ENCODE data around the gene MAPK13. TPM values are rescaled to one million over a fixed set of nuclear protein-coding genes. Genes with fewer than 3 reads are reported as not detected.
A peak's percentile ranks its signal among the peaks of the same experiment; 100 is the strongest.
"Not testable (repeated sequence)": the region's sequence is repeated elsewhere in the genome, so short reads cannot be mapped to it uniquely, and the experiment has no call there.

Gene MAPK13
- 141 and 146 TPM in 2 replicates for total RNA-seq (2021)
- Bru-seq, nascent RNA = percentile 83 among the genes with signal in this experiment
- percentile 82 among the genes with signal in this experiment for BruChase-seq, experiment 1, labeled RNA remaining after a 2-hour chase
- BruChase-seq, experiment 2, labeled RNA remaining after a 6-hour chase = percentile 94 among the genes with signal in this experiment
- long read RNA-seq, full-length matches to known transcripts = 131 of 225 reads
- long read RNA-seq, partial matches to known transcripts = 19 of 225 reads
- long read RNA-seq, other reads (novel, unspliced or antisense) = 75 of 225 reads

GRCh38 chr6:36129941-36130666, at the start of gene MAPK13:
Gene MAPK13, plus strand, starts transcription at chr6:36130513. Its CDS starts 70 bp downstream, at chr6:36130583.
- CTCF ChIA-PET = interaction anchor here (0.6 kb wide), 1 partner anchor 172 kb away, joined by 4 read pairs; no protein-coding TSS in a partner anchor
- DNase-seq = peak; percentile 55 to 79
- Histone ChIP-seq H4K20me1 (ENCODE audit: insufficient read depth) (peaks cover 15% of the 10 kb centered on the region), H3F3A (ENCODE audit: insufficient read depth, low read depth) (peaks cover 66% of the 10 kb centered on the region), H3K79me2 (ENCODE audit: low read depth) (peaks cover 66% of the 10 kb centered on the region), H3K36me3 (ENCODE audit: low read depth) (peaks cover 22% of the 10 kb centered on the region), H3K4me2 (peak within 1 kb of the TSS; percentile 90), H3K9me3 (ENCODE audit: insufficient read depth, low read depth) (no peaks in the 10 kb centered on the region), H2AFZ (peak within 1 kb of the TSS; percentile 68), H3K27ac (peak within 1 kb of the TSS; percentile 88), H3K4me3 (peak within 1 kb of the TSS; percentile 73), H3K9me2 (ENCODE audit: insufficient read depth) (no peaks in the 10 kb centered on the region), H3K4me1 (replicated peaks; ENCODE audit: insufficient read depth) (peaks cover 66% of the 10 kb centered on the region), H3K27me3 (ENCODE audit: insufficient read depth, low read depth) (no peaks in the 10 kb centered on the region)
- TSS peak; percentile 73 for BruUV-seq (replicated peaks)
- TF ChIP-seq, protein P1, sequence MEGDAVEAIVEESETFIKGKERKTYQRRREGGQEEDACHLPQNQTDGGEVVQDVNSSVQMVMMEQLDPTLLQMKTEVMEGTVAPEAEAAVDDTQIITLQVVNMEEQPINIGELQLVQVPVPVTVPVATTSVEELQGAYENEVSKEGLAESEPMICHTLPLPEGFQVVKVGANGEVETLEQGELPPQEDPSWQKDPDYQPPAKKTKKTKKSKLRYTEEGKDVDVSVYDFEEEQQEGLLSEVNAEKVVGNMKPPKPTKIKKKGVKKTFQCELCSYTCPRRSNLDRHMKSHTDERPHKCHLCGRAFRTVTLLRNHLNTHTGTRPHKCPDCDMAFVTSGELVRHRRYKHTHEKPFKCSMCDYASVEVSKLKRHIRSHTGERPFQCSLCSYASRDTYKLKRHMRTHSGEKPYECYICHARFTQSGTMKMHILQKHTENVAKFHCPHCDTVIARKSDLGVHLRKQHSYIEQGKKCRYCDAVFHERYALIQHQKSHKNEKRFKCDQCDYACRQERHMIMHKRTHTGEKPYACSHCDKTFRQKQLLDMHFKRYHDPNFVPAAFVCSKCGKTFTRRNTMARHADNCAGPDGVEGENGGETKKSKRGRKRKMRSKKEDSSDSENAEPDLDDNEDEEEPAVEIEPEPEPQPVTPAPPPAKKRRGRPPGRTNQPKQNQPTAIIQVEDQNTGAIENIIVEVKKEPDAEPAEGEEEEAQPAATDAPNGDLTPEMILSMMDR (conservative IDR thresholded peaks at IDR 0.05) = no peak
- no peak for TF ChIP-seq EZH2 (IDR thresholded peaks at IDR 0.05; ENCODE audit: low read depth)
- intact Hi-C loops (cut with micrococcal nuclease; ENCODE audit: unreplicated experiment) = loop anchor here (2.0 kb wide), 2 partner anchors 25 to 67 kb away; partner anchors contain the start of gene BRPF3
- POLR2A ChIA-PET (ENCODE audit: unreplicated experiment) = interaction anchor here (0.5 to 0.7 kb wide), 2 partner anchors 102 to 465 kb away, joined by 3 to 4 read pairs; no protein-coding TSS in a partner anchor

DNA sequence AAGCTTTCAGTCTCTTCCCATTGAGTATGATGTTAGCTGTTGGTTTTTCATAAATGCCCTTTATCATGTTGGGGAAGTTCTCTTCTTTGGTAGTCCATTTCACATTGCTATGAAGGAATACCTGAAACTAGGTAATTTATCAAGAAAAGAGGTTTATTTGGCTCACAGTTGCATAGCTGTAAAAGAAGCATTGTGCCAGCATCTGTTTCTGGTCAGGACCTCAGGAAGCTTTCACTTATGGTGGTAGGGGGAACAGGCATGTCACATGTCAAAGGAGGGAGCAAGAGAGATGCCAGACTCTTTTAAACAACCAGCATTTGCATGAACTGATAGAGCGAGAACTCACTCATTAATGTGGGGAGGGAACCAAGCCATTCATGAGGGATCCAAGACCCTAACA, 48.0 kb upstream of the MAPK13 start:
- Histone ChIP-seq H3K4me1 (replicated peaks; ENCODE audit: insufficient read depth) (no peaks in the 10 kb centered on the region), H3K36me3 (ENCODE audit: low read depth) (peaks cover 59% of the 10 kb centered on the region), H2AFZ (no peak overlapping the region), H3K4me3 (no peak overlapping the region), H3K27me3 (ENCODE audit: insufficient read depth, low read depth) (no peaks in the 10 kb centered on the region), H3F3A (ENCODE audit: insufficient read depth, low read depth) (peaks cover 7% of the 10 kb centered on the region; the same call in 1 of the 2 replicates), H3K79me2 (ENCODE audit: low read depth) (no peaks in the 10 kb centered on the region), H4K20me1 (ENCODE audit: insufficient read depth) (no peaks in the 10 kb centered on the region), H3K4me2 (no peak overlapping the region), H3K27ac (no peak overlapping the region), H3K9me2 (ENCODE audit: insufficient read depth) (no peaks in the 10 kb centered on the region), H3K9me3 (ENCODE audit: insufficient read depth, low read depth) (no peaks in the 10 kb centered on the region; the same call in 1 of the 2 replicates)
- no peak for DNase-seq
- ChIA-PET POLR2A (ENCODE audit: unreplicated experiment) (no interaction called here), CTCF (no interaction called here)
- intact Hi-C loops (cut with micrococcal nuclease; ENCODE audit: unreplicated experiment) = no loop called here
- TF ChIP-seq, protein P1 (conservative IDR thresholded peaks at IDR 0.05) = no peak
- TF ChIP-seq EZH2 (IDR thresholded peaks at IDR 0.05; ENCODE audit: low read depth) = no peak
- BruUV-seq (replicated peaks) = no TSS peak

- H3K79me2 ChIP-seq (ENCODE audit: low read depth) = no peaks in the 10 kb centered on the region
- H3K27me3 ChIP-seq (ENCODE audit: insufficient read depth, low read depth) = no peaks in the 10 kb centered on the region
- no peak overlapping the region for H2AFZ ChIP-seq
- H3K27ac ChIP-seq = no peak overlapping the region
- peaks cover 4% of the 10 kb centered on the region; the same call in 1 of the 2 replicates for H3F3A ChIP-seq (ENCODE audit: insufficient read depth, low read depth)
- no peak overlapping the region for H3K4me2 ChIP-seq
- H3K36me3 ChIP-seq (ENCODE audit: low read depth) = peaks cover 54% of the 10 kb centered on the region
- CTCF ChIA-PET = no interaction called here
- DNase-seq = no peak
- H4K20me1 ChIP-seq (ENCODE audit: insufficient read depth) = no peaks in the 10 kb centered on the region
- TF ChIP-seq, protein P1 (conservative IDR thresholded peaks at IDR 0.05) = no peak
- no peak for TF ChIP-seq EZH2 (IDR thresholded peaks at IDR 0.05; ENCODE audit: low read depth)
- H3K4me1 ChIP-seq (replicated peaks; ENCODE audit: insufficient read depth) = no peaks in the 10 kb centered on the region
- BruUV-seq (replicated peaks) = no TSS peak
- intact Hi-C loops (cut with micrococcal nuclease; ENCODE audit: unreplicated experiment) = no loop called here
- H3K4me3 ChIP-seq = no peak overlapping the region
- POLR2A ChIA-PET (ENCODE audit: unreplicated experiment) = no interaction called here
- peaks cover 5% of the 10 kb centered on the region for H3K9me3 ChIP-seq (ENCODE audit: insufficient read depth, low read depth)
- H3K9me2 ChIP-seq (ENCODE audit: insufficient read depth) = no peaks in the 10 kb centered on the region
Measured at GRCh38 chr6:36083446-36083845, 46.9 kb upstream of the MAPK13 start.

GRCh38 chr6:36088204-36088603, 42.1 kb upstream of the MAPK13 start:
- DNase-seq; H3K9me3 ChIP-seq (ENCODE audit: insufficient read depth, low read depth); H3K79me2 ChIP-seq (ENCODE audit: low read depth); H3K9me2 ChIP-seq (ENCODE audit: insufficient read depth); H4K20me1 ChIP-seq (ENCODE audit: insufficient read depth); H3K4me1 ChIP-seq (replicated peaks; ENCODE audit: insufficient read depth); H3K27ac ChIP-seq; intact Hi-C loops (cut with micrococcal nuclease; ENCODE audit: unreplicated experiment); CTCF ChIA-PET; H3K4me3 ChIP-seq; H2AFZ ChIP-seq; H3K4me2 ChIP-seq; BruUV-seq (replicated peaks); H3K27me3 ChIP-seq (ENCODE audit: insufficient read depth, low read depth); POLR2A ChIA-PET (ENCODE audit: unreplicated experiment): not testable (repeated sequence)
- Histone ChIP-seq H3F3A (ENCODE audit: insufficient read depth, low read depth) (peaks cover 12% of the 10 kb centered on the region; the same call in 1 of the 2 replicates), H3K36me3 (ENCODE audit: low read depth) (peaks cover 18% of the 10 kb centered on the region; the same call in 1 of the 2 replicates)

Measured in PC-9 (cell line).